HL-60 (cell line): ENCODE data around the gene SLC39A10.

Source experiments
- DNase-seq, 2 experiments: peaks; one replicate each; pipeline ENCODE4 v3.0.0-alpha.2; 2010 to 2020; ENCODE audit warnings: low read depth in 1 of 2, low spot score in 1 of 2
- H3K27ac ChIP-seq: fragments of 250-450 bp; sonication (Bioruptor Pico); replicated peaks from 2 replicates; pipeline ENCODE4 v1.5.1; 2020; ENCODE audit warnings: mild to moderate bottlenecking, moderate library complexity
- H3K27me3 ChIP-seq: fragments of 250-450 bp; sonication (Bioruptor Pico); 2 replicates; pipeline ENCODE4 v1.5.1; 2021; ENCODE audit warnings: mild to moderate bottlenecking, moderate library complexity; ENCODE audit not compliant: insufficient read depth, poor library complexity, severe bottlenecking
- H3K4me3 ChIP-seq: replicated peaks from 2 replicates; pipeline ENCODE4 v1.5.1; 2011; ENCODE audit warnings: mild to moderate bottlenecking, control low read depth, low read length; ENCODE audit not compliant: insufficient read depth
- GABPA ChIP-seq: IDR thresholded peaks from 2 replicates; pipeline ENCODE4 v1.6.1; 2012; ENCODE audit warnings: low read depth
- POLR2AphosphoS5 ChIP-seq: IDR thresholded peaks from 2 replicates; pipeline ENCODE4 v1.6.1; 2012; ENCODE audit warnings: low read depth
- SPI1 ChIP-seq: IDR thresholded peaks from 2 replicates; pipeline ENCODE4 v1.6.1; 2012; ENCODE audit warnings: low read depth, mild to moderate bottlenecking, borderline replicate concordance
- TF ChIP-seq, protein P1 (sequence below): IDR thresholded peaks from 2 replicates; pipeline ENCODE4 v1.6.1; 2012; ENCODE audit warnings: low read depth; ENCODE audit not compliant: insufficient replicate concordance
- TF ChIP-seq, protein P2 (sequence below): IDR thresholded peaks from one replicate; pipeline ENCODE4 v1.5.1; 2011; ENCODE audit warnings: low read length, control low read depth, inconsistent platforms; ENCODE audit not compliant: insufficient read depth

The SLC39A10 gene

DNA sequence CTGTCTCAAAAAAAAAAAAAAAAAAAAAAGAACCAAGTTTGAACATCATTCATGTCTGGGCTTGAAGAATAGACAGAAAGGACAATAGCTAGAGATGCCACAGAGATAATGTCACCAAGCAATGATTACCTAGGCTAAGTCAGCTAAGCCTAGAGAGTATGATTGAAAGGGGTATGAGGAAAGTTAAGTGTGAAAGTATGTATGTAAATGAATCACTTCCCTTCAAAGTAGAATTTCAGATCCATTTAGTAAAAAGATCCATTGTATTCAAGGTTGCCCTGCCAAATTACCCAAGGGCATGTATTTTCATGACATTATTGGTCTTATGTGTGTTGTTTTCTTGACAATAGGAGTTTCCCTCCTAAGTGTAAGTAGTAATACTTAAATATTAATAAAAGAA is 34.1 kb upstream of the SLC39A10 start:
- DNase-seq, result no peak
- Histone ChIP-seq H3K27me3 (no peaks in the 10 kb centered on the region), H3K27ac (no peak overlapping the region), H3K4me3 (no peak overlapping the region)
- TF ChIP-seq, protein P1, sequence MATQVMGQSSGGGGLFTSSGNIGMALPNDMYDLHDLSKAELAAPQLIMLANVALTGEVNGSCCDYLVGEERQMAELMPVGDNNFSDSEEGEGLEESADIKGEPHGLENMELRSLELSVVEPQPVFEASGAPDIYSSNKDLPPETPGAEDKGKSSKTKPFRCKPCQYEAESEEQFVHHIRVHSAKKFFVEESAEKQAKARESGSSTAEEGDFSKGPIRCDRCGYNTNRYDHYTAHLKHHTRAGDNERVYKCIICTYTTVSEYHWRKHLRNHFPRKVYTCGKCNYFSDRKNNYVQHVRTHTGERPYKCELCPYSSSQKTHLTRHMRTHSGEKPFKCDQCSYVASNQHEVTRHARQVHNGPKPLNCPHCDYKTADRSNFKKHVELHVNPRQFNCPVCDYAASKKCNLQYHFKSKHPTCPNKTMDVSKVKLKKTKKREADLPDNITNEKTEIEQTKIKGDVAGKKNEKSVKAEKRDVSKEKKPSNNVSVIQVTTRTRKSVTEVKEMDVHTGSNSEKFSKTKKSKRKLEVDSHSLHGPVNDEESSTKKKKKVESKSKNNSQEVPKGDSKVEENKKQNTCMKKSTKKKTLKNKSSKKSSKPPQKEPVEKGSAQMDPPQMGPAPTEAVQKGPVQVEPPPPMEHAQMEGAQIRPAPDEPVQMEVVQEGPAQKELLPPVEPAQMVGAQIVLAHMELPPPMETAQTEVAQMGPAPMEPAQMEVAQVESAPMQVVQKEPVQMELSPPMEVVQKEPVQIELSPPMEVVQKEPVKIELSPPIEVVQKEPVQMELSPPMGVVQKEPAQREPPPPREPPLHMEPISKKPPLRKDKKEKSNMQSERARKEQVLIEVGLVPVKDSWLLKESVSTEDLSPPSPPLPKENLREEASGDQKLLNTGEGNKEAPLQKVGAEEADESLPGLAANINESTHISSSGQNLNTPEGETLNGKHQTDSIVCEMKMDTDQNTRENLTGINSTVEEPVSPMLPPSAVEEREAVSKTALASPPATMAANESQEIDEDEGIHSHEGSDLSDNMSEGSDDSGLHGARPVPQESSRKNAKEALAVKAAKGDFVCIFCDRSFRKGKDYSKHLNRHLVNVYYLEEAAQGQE, result no peak
- TF ChIP-seq GABPA (no peak), SPI1 (no peak), POLR2AphosphoS5 (no peak)
- TF ChIP-seq, protein P2, sequence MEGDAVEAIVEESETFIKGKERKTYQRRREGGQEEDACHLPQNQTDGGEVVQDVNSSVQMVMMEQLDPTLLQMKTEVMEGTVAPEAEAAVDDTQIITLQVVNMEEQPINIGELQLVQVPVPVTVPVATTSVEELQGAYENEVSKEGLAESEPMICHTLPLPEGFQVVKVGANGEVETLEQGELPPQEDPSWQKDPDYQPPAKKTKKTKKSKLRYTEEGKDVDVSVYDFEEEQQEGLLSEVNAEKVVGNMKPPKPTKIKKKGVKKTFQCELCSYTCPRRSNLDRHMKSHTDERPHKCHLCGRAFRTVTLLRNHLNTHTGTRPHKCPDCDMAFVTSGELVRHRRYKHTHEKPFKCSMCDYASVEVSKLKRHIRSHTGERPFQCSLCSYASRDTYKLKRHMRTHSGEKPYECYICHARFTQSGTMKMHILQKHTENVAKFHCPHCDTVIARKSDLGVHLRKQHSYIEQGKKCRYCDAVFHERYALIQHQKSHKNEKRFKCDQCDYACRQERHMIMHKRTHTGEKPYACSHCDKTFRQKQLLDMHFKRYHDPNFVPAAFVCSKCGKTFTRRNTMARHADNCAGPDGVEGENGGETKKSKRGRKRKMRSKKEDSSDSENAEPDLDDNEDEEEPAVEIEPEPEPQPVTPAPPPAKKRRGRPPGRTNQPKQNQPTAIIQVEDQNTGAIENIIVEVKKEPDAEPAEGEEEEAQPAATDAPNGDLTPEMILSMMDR, result no peak

DNA sequence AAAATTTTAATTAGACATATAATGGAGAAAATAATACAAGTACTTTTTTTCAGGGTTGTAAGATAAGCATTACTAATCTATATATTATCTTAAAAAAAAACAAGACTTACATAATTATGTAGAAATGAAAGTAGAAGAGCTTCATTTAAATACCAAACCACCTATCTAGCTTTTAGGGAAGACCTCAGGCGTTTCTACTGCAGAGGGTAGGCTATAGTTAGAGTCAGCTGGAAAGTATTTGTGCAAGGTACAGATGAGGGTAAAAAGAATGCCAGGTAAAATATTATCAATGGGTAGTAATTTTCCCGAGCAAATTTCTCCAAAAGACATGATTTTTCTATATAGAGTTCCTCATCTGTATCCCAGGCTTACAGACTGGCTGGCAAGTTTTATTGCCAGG is 30.5 kb upstream of the SLC39A10 start:
- H3K27ac ChIP-seq, result no peak overlapping the region
- no peak for DNase-seq

DNA sequence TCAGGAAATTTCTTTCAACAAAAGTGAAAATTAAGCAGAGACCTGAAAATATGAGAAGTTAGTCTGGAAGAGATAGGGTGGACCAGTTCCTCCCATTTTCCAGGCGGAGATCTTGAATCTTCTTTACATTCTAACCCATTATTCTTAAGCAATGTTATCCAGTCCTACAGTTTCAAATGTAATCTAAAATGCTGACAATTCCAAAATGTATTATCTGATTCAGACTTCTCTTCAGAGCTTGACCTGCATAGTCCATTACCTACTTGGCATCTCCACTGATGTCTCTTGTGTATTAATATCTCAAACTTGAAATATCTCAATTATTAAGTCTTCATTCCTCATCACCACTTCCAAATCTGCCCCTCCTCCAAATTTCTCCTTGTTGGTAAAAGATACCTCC is 28.4 kb upstream of the SLC39A10 start:
- DNase-seq, result no peak
- Histone ChIP-seq H3K27me3 (no peaks in the 10 kb centered on the region), H3K4me3 (no peak overlapping the region), H3K27ac (no peak overlapping the region)
- TF ChIP-seq, protein P1, result no peak
- TF ChIP-seq SPI1 (no peak), GABPA (no peak), POLR2AphosphoS5 (no peak)
- TF ChIP-seq, protein P2, result no peak

More for the DNA sequence above, 30.5 kb upstream of the SLC39A10 start:
- H3K27me3 ChIP-seq, result no peaks in the 10 kb centered on the region
- TF ChIP-seq, protein P1, result no peak
- no peak overlapping the region for H3K4me3 ChIP-seq
